NCI-H2081 (cell line): Measurements from ENCODE around the gene KRTAP13-1.

Source experiments
- DNase-seq, 2 experiments: peaks; one replicate each; lab custom pipeline; 2025; lab: John Stamatoyannopoulos, UW

Gene KRTAP13-1

GRCh38 chr21:30395731-30396130 lies at the start of gene KRTAP13-1:
TSS of gene KRTAP13-1 (plus strand) at chr21:30396031. CDS start at chr21:30396087, 56 bp downstream.
- no peak for DNase-seq

- DNase-seq = no peak
Observed at GRCh38 chr21:30348506-30348905, 47.3 kb upstream of the KRTAP13-1 start, which contains the start of gene KRTAP23-1. TSS of gene KRTAP23-1 (minus strand) at chr21:30348606. CDS start at chr21:30348606, 0 bp downstream.

- DNase-seq = peak in 1 of 2 experiments; percentile 15
Observed at GRCh38 chr21:30349572-30349971, 46.3 kb upstream of the KRTAP13-1 start.

GRCh38 chr21:30351534-30351933 lies 44.3 kb upstream of the KRTAP13-1 start:
- no peak for DNase-seq

- DNase-seq = no peak
Observed at GRCh38 chr21:30354308-30355005, 41.4 kb upstream of the KRTAP13-1 start.

GRCh38 chr21:30355906-30356305 lies 39.9 kb upstream of the KRTAP13-1 start:
- no peak for DNase-seq

- no peak for DNase-seq
Observed at GRCh38 chr21:30372139-30372770, 23.6 kb upstream of the KRTAP13-1 start, which contains the start of gene KRTAP13-2. TSS of gene KRTAP13-2 (minus strand) at chr21:30372271. CDS start at chr21:30372213, 58 bp downstream.

GRCh38 chr21:30382201-30382600 lies 13.6 kb upstream of the KRTAP13-1 start:
- no peak for DNase-seq

GRCh38 chr21:30391492-30392025 lies 4.3 kb upstream of the KRTAP13-1 start:
- DNase-seq = no peak

GRCh38 chr21:30408782-30409494 lies 13.1 kb downstream of the KRTAP13-1 start:
- DNase-seq = peak; percentile 31 to 35

GRCh38 chr21:30415993-30416392 lies 20.2 kb downstream of the KRTAP13-1 start:
- no peak for DNase-seq

GRCh38 chr21:30425826-30426225 lies 30.0 kb downstream of the KRTAP13-1 start, which contains the start of gene KRTAP13-3:
TSS of gene KRTAP13-3 (minus strand) at chr21:30425926. CDS start at chr21:30425912, 14 bp downstream.
- DNase-seq = no peak

GRCh38 chr21:30426731-30427130 lies 30.9 kb downstream of the KRTAP13-1 start:
- DNase-seq = no peak

- no peak for DNase-seq
Observed at GRCh38 chr21:30430170-30430655, 34.4 kb downstream of the KRTAP13-1 start, which contains the start of gene KRTAP13-4. TSS of gene KRTAP13-4 (plus strand) at chr21:30430220. CDS start at chr21:30430276, 56 bp downstream.

- DNase-seq = peak; percentile 18 to 34
Observed at GRCh38 chr21:30434033-30434631, 38.3 kb downstream of the KRTAP13-1 start.

GRCh38 chr21:30437010-30437565 lies 41.3 kb downstream of the KRTAP13-1 start:
- peak in 1 of 2 experiments; percentile 16 for DNase-seq

GRCh38 chr21:30439975-30440374 lies 44.1 kb downstream of the KRTAP13-1 start, which contains the start of gene KRTAP15-1:
TSS of gene KRTAP15-1 (plus strand) at chr21:30440275. CDS start at chr21:30440328, 53 bp downstream.
- no peak for DNase-seq

GRCh38 chr21:30443226-30443625 lies 47.4 kb downstream of the KRTAP13-1 start:
- DNase-seq = no peak

- DNase-seq = no peak
Observed at GRCh38 chr21:30444204-30444603, 48.4 kb downstream of the KRTAP13-1 start.
